ENCODE data around the gene CCDC141.
"Not testable (repeated sequence)": the region's sequence is repeated elsewhere in the genome, so short reads cannot be mapped to it uniquely, and the experiment has no call there.

Gene CCDC141

DNA sequence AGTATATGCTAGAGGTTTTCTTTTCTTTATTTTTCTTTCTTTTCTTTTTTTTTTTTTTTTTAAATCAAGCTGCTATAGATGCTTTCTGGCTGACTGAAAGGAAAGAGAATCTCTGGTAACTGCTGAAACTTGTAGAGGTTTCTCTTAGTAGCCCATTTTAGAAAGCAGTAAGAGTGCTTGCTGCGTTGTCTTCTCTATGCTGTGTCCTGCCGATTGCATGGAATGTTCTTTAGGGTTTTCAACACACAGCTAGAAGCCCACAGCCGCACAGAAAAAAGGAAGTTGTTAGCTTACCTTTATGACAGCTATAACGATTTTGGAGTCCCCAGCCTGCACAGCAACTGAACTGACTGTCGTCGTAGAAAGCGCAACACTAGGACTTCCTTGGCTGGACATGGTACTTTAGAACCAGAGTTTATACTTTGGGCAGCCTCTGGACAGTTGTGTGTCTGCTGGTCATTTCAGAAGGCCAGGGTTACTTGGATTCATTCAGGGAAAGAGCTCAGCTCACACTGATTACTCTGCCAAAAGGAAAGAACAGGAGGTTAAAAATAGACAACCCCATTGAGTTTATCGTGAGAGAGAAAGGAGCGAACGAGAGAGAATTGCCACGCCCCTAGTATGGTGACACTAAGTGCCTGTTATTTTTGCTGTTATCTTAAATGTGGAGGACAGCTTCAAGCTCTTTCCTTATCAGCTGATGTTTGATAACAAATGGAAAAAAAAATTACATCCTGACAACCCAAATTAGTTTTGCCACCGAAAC is at the start of gene CCDC141:
TSS of gene CCDC141 (minus strand) at position 592 of the 766 bp plus-strand sequence. CDS start at position 396, 196 bp downstream.
- no peak for DNase-seq (ENCODE audit: low read depth in 2 of 2, low spot score in 1 of 2)

- no peak for DNase-seq (ENCODE audit: low read depth in 2 of 2, low spot score in 1 of 2)
Observed at GRCh38 chr2:179098080-179098689, 48.2 kb upstream of the CCDC141 start.

- no peak for DNase-seq (ENCODE audit: low read depth in 2 of 2, low spot score in 1 of 2)
Observed at GRCh38 chr2:179097131-179097530, 47.2 kb upstream of the CCDC141 start.

- DNase-seq (ENCODE audit: low read depth in 2 of 2, low spot score in 1 of 2): no peak
Observed at GRCh38 chr2:179096090-179096489, 46.2 kb upstream of the CCDC141 start.

DNA sequence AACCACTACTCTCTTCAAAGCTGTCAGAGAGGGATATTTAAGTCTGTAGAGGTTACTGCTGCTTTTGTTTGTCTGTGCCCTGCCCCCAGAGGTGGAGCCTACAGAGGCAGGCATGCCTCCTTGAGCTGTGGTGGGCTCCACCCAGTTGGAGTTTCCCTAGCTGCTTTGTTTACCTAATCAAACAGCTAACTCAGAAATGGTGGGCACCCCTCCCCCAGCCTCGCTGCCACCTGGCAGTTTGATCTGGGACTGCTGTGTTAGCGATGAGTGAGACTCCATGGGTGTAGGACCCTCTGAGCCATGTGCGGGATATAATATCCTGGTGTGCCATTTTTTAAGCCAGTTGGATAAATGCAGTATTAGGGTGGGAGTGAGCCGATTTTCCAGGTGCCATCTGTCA is 43.0 kb upstream of the CCDC141 start:
- DNase-seq (ENCODE audit: low read depth in 2 of 2, low spot score in 1 of 2): not testable (repeated sequence)

DNA sequence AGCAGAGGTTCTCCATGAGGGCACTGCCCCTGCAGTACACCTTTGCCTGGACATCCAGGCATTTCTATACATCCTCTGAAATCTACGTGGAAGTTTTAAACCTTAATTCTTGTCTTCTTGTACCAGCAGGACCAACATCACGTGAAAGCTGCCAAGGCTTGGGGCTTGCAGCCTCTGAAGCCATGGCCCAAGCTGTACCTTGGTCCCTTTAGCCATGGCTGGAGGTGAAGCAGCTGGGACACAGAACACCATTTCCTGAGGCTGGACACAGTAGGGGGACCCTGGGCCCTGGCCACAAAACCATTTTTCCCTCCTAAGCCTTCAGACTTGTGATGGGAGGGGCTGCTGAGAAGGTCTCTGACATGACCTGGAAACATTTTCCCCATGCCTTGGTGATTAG is 32.8 kb upstream of the CCDC141 start:
- no peak for DNase-seq (ENCODE audit: low read depth in 2 of 2, low spot score in 1 of 2)

- no peak for DNase-seq (ENCODE audit: low read depth in 2 of 2, low spot score in 1 of 2)
Observed at GRCh38 chr2:179081954-179082353, 32.0 kb upstream of the CCDC141 start.

GRCh38 chr2:179072527-179072926 is 22.6 kb upstream of the CCDC141 start:
- DNase-seq (ENCODE audit: low read depth in 2 of 2, low spot score in 1 of 2): no peak

DNA sequence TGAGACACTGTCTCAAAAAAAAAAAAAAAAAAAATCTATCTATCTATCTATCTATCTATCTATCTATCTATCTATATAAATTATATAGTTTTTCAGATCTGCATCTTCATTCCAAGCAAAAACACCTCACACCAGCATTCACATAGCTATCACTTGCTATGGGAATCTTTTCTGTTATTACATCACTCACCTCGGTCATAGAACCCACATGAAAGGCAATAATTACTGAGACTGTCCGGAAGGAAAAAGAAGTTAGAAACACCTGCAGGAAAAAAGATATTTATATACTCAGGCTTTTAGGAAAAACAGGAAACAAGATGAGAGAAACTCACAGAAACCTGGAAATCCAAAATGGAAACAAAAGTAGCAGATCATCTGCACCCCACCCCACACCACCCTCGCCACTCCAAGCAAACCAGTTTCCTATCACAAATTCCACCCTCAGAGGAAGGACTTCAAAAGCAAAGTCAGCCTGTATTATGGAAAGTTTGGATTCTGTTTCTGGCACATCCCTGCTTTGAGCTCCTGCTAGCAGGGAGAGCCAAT is 21.9 kb upstream of the CCDC141 start:
- no peak for DNase-seq (ENCODE audit: low read depth in 2 of 2, low spot score in 1 of 2)

DNA sequence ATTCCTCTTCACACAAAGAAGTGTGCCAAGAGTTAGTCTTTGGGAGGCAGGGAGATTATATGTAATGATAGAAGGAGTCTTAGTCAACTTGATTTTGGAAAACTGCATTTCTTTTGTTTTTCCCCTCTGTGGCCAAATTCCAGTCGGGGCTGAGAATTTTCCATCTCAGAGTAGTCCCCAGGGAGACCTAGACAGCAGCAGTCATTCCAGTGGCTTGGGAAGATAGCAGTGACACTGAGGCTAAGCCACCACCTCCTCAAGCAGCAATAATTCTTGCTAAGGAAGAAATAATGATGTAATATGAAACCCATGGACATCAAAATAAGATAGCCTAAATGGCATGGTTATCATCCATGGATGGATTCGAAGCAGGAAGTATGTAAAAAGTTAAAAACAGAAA is 21.0 kb upstream of the CCDC141 start:
- no peak for DNase-seq (ENCODE audit: low read depth in 2 of 2, low spot score in 1 of 2)

DNA sequence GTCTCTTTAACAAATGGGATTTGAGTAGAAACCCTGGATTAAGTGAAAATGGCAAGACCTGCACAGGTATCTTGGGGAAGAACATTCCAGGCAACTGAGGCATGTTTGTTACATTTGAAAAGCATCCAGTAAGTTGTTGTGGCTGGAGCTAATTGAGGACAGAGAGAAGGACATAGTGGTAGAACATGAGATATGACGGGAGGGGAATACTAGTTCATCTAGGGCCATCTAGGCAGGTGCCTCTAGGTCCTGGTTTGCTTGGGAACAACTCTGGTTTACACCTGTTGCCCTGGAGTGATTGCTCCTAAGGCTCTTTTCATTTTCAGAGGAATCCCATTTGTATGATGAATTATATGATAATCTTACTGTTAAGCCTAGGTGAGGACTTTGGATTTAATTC is 19.7 kb upstream of the CCDC141 start:
- no peak for DNase-seq (ENCODE audit: low read depth in 2 of 2, low spot score in 1 of 2)

DNA sequence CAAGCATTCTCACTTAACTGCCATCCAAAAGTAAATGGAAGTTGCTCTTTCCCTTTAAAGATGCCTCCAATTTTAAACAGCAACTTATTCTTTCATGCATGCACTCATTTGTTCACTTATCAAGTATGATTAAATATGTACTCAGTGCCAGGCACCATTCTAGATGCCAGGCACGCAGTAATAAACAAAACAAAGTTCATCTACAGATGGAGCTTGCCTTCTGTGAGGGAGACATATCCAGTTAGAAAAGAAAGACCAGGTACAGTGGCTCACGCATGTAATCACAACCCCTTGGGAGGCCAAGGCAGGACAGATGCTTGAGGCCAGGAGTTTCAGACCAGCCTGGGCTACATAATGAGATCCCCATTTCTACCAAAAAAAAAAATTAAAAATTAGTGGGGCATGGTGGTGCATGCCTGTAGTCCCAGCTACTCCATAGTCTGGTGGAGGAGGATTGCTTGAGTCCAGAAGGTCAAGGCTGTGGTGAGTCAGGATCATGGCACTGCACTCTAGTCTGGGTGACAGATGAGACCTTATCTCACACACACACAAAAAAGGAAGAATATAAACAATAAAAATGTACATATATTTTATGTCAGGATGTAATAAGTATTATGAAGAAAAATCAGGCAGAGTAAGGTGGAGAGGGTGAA is 19.2 kb upstream of the CCDC141 start:
- no peak for DNase-seq (ENCODE audit: low read depth in 2 of 2, low spot score in 1 of 2)

GRCh38 chr2:179059026-179059700 is 9.2 kb upstream of the CCDC141 start:
- DNase-seq (ENCODE audit: low read depth in 2 of 2, low spot score in 1 of 2): no peak

DNA sequence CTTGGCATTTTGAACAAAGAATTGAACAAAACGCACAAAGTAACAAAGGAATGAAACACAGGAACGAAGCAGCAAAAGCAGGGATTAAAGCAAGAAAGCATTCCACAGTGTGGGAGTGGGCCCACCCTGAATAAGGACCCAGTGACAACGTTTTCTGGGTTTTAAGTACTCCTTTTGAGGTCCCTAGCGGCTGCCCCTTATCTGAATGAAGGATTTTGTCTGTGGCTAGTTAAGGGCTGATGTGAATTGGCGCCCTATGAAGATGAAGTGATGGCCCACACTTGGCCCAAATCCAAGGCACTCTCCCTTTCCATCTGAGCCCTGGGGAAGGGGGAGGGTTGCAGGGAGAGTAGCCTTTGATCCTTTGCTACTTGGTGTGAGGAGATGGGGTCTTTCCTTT is 7.8 kb upstream of the CCDC141 start:
- DNase-seq (ENCODE audit: low read depth in 2 of 2, low spot score in 1 of 2): no peak

- not testable (repeated sequence) for DNase-seq (ENCODE audit: low read depth in 2 of 2, low spot score in 1 of 2)
Observed at GRCh38 chr2:179053568-179053967, 3.6 kb upstream of the CCDC141 start.

- DNase-seq (ENCODE audit: low read depth in 2 of 2, low spot score in 1 of 2): no peak
Observed at GRCh38 chr2:179051250-179051649, 1.3 kb upstream of the CCDC141 start.

DNA sequence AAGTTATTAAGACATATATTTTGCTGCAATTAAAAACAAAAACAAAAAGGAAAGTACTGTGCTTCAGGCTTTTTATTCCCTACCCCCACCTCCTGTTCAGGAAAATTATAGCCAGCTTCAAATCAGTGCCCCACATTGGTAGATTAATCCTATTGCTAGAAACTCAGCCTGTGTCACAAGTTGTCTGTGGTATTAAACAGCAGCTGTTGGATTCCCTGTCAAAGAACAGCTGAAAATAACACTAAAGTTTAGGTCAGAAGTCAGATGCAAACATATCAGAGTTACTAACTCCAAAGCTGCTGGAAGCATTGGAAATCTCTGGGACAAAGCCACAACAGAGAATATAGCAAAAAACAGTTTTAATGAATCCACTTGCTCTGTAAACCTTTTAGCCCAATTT is 818 bp upstream of the CCDC141 start:
- no peak for DNase-seq (ENCODE audit: low read depth in 2 of 2, low spot score in 1 of 2)

DNA sequence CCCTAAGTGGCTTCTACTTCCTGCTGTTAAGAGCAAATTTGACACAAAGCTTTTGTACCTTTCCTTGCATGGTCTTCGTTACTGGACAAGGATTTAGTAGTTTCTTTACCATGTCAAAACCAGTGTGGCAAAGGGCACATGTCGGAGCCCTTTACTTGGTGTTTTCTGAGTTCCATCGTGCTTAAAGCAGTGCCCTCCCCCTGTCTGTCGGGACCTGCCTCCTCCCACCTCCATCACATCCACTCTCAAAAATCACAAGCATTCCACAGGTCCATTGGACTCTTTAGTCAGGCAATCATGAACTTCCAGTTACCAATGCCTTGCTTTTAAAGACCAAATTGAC is 763 bp downstream of the CCDC141 start:
- no peak for DNase-seq (ENCODE audit: low read depth in 2 of 2, low spot score in 1 of 2)

DNA sequence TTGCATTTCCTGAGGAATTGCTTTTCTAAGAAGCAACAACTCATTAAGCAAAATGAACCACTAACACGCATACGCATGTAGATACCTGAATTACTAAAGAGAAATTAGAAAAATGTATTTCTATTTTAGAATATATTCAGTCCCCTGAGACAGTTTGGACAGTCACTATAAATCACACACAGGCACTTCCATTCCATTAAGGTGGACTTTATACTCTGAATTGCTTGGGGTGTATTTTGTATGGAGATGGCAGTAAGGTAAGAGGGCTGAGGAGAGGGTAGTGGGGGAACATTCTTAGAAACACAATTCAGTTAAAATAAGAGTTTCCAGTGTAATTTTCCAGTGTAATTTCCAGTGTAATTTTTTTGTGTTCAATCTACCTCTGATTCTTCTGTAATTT is 1.8 kb downstream of the CCDC141 start:
- no peak for DNase-seq (ENCODE audit: low read depth in 2 of 2, low spot score in 1 of 2)

DNA sequence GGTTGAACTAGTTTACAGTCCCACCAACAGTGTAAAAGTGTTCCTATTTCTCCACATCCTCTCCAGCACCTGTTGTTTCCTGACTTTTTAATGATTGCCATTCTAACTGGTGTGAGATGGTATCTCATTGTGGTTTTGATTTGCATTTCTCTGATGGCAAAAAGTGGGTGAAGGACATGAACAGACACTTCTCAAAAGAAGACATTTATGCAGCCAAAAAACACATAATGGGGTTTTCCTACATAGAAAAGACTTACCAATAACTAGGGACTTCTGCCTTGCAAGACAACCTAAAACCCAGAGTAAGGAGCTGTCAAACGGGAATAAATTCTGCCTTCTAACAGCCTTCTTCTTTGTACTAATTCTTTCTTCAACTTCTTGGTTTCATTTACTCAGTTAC is 4.3 kb downstream of the CCDC141 start:
- not testable (repeated sequence) for DNase-seq (ENCODE audit: low read depth in 2 of 2, low spot score in 1 of 2)

- DNase-seq (ENCODE audit: low read depth in 2 of 2, low spot score in 1 of 2): no peak
Observed at GRCh38 chr2:179044500-179044899, 5.4 kb downstream of the CCDC141 start.

GRCh38 chr2:179037807-179038206 is 12.1 kb downstream of the CCDC141 start:
- DNase-seq (ENCODE audit: low read depth in 2 of 2, low spot score in 1 of 2): no peak

Data from stimulated activated CD8-positive, alpha-beta memory T cell treated with anti-CD3 and anti-CD28 coated beads, Interleukin-4, amount 100 ng/mL, for 1 hour (primary cell).